NCI-H82 treated with DMSO at 0.1 percent for 48 hours (cell line): ENCODE results near the gene APBB2.
"Not testable (repeated sequence)": the region's sequence is repeated elsewhere in the genome, so short reads cannot be mapped to it uniquely, and the experiment has no call there.

Experiments
- DNase-seq: peaks from one replicate; lab custom pipeline; 2025; ENCODE audit not compliant: unreplicated experiment; lab: John Stamatoyannopoulos, UW

The APBB2 gene

GRCh38 chr4:40916218-40916555 is 298.2 kb downstream of the APBB2 start:
- DNase-seq, result no peak

GRCh38 chr4:40915318-40916217 is 298.8 kb downstream of the APBB2 start:
- DNase-seq, result no peak

DNA sequence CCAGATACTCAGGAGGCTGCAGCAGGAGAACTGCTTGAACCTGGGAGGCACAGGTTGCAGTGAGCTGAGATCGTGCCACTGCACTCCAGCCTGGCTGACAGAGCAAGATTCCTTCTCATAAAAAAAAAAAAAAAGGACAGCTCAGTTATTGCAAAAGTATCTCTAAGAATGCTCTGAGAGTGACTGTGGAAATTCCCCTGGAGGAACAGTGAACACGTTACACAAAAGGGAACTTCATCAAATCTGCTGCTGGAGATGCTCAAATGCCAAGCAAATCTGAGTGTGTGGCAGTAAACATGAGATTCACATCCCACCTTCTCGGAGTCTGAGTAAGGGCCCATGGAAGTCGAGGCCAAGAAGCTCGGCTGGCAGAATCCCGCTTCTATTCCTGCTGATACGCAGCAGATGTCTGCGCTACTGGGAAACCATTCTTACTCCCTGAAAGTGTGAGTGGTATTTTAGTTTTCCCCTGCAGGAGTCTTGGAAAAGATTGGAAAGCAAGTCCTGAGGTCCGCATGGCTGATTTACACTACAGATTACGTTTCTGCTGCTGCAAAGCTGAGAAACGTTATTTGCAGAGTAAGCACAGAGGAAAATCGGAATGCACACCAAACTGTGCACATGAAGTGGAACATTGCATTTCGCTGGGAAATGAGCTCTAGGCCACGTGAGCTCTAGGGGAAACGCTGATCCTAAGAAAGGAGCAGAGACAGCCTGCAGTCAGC is 301.7 kb downstream of the APBB2 start:
- DNase-seq, result no peak

- no peak for DNase-seq
Measured at GRCh38 chr4:40910706-40911105, 303.6 kb downstream of the APBB2 start.

GRCh38 chr4:40909363-40909876 is 304.9 kb downstream of the APBB2 start:
- DNase-seq, result peak; percentile 4

GRCh38 chr4:40908702-40909362 is 305.5 kb downstream of the APBB2 start:
- DNase-seq, result peak; percentile 63

GRCh38 chr4:40908297-40908696 is 306.0 kb downstream of the APBB2 start:
- no peak for DNase-seq

GRCh38 chr4:40905414-40905813 is 308.9 kb downstream of the APBB2 start:
- no peak for DNase-seq

DNA sequence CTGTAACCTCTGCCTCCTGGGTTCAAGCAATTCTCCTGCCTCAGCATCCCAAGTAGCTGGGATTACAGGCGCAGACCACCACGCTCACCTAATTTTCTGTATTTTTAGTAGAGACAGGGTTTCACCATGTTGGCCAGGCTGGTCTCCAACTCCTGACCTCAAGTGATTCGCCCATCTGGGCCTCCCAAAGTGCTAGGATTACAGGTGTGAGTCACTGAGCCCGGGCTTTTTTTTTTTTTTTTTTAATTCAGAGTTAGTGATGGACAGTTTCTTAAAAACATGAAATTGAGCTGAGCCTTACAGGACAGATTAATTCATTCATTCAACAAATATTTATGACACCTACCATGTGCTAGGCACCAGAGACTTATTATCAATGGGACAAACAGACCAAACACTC is 313.8 kb downstream of the APBB2 start:
- not testable (repeated sequence) for DNase-seq

GRCh38 chr4:40897557-40898203 is 316.7 kb downstream of the APBB2 start:
- peak; percentile 25 for DNase-seq

- DNase-seq, result no peak
Measured at GRCh38 chr4:40890764-40891163, 323.6 kb downstream of the APBB2 start.

DNA sequence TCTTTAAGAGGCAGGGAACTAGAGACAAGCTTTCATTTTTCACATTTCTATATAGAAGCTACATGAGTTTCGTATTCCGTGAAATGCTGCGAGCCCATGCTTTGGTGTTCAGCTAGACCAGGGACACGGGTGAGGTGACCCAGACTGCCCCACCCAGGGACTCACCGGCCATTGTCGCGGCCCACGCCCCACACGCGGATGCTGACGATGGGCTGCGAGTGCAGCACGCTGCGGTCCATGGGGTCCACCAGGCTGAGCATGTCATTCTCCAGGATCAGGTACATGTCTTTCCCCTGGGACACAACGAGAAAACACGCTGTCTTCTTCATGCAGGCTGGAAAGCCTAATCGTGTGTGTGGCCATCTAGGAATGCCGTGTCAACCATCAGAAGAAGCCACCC is 324.1 kb downstream of the APBB2 start:
- DNase-seq, result no peak

- peak; percentile 71 for DNase-seq
Measured at GRCh38 chr4:40888933-40889332, 325.4 kb downstream of the APBB2 start.

DNA sequence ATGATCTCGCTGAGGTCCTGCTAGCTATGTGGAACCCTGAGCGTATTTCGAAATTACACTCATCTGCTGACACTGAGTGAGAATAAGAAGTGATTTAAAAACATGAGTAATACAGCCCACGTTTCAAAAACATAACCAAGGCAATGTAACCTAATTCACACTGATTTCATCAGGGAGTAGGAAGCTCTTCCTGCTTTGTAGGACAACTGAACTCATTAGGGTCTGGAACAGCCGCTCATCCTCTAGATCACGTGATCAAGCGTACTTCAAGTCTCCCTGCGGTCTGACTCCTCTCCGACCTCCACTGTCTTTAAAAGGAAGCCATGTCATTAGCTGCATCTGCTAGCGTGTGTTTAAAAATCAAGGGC is 326.6 kb downstream of the APBB2 start:
- peak; percentile 78 for DNase-seq

- no peak for DNase-seq
Measured at GRCh38 chr4:40886931-40887763, 327.2 kb downstream of the APBB2 start.

DNA sequence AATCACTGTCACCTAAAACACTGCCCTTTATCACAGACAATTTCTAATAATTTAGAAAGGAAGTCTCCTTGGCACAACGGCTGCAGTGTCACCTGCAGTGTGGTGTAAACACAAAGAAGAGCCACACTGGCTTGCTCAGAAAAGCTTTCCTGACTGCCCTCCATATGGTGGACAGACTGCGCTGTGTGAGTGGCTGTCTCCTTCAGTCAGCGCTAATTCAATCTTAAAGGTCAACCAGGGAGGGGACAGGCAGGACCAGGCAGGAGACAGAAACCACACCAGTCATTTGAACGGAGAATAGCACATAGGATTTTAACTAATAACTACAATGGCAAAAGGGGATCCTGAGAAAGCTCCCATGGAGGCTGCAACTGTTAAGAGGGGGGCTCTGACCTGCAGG is 332.5 kb downstream of the APBB2 start:
- no peak for DNase-seq

DNA sequence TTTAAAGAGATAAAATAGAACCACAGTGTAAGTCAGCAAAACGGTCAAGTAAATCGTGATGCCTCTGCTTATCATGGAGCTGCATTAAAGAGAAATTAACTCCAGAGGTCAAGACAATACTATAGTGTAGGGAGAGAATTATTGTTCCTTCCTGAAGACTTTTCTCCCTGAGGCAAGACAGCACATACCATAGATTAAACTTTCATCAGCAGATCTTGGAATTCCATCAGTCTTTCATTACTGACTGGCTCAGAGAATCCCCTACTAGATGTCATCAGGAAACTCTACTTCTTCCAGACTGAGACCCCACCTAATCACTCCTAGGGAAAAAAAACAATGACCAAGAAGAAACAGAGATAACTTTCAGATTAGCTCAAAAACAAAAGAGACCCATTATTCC is 333.2 kb downstream of the APBB2 start:
- no peak for DNase-seq

GRCh38 chr4:40878548-40879055 is 335.7 kb downstream of the APBB2 start:
- no peak for DNase-seq

DNA sequence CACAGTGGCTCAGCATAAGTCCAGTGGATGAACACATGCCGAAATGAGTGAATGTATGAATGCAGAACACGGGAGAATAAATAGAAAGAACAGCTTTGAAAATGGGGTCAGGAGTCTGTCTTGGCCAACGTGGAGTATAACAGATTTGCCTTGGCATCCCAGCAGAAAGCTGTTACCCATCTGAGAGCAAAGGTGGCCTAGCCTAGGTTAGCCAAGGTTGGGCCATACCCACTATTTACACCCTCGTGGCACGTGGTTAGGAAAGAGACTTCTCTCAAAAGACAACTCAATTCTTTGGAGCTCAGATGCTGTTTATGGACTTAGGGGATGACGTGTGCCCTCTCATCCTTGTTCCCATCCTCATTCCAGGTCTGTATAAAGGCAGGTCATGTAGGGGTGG is 337.3 kb downstream of the APBB2 start:
- DNase-seq, result no peak

DNA sequence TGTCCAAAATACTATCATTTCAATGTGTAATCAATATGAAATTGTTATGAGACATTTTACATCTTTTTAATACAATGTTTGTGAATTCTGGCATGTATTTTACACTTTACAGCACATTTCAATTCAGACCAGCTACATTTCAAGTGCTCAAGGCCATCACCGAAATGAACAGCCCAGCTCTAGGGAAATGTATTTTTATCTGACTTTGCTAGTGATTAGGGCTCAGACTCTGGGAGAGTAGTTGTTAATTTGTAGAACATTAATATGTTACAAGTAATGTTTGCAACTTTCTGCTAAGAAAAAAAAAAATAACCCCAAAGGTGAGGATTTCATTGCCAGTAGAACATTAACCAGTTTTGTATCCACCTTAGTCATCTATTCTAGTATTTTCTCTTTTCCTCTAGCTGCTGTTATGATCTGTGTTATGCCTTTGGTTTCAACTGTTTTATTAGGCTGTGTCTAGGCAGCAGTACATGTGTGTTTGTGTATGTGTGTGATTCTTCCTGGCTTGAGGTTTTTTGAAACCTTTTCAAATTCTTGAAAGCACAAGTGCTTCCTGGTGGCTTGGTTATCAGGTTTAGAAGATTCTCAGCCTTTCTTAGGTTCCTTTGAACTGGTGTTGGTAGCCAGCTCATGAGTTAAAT is 338.7 kb downstream of the APBB2 start:
- DNase-seq, result no peak
